Esophagus muscularis mucosa (tissue), 4 donors: Measurements from ENCODE around the gene SLC17A9.

ENCODE experiments used
- CTCF ChIP-seq, 3 experiments: fragments of 200-600 bp in 2 of 3; fragments of 450-650 bp in 1 of 3; sonication (generic) in 2 of 3; IDR thresholded peaks; one replicate each; pipeline ENCODE4 v1.5.1; 2017 to 2019; ENCODE audit warnings: antibody characterized with exemption in 3 of 3, mild to moderate bottlenecking in 2 of 3, moderate library complexity in 1 of 3
- EP300 ChIP-seq: sonication (generic); formaldehyde crosslinking; IDR thresholded peaks from one replicate; pipeline ENCODE4 v1.6.1; 2017; ENCODE audit warnings: antibody characterized with exemption
- POLR2A ChIP-seq: fragments of 450-650 bp; IDR thresholded peaks from one replicate; pipeline ENCODE4 v1.6.1; 2017; ENCODE audit warnings: antibody characterized with exemption, moderate library complexity, mild to moderate bottlenecking, low read depth
- POLR2AphosphoS5 ChIP-seq, 2 donors: sonication (generic); formaldehyde crosslinking; IDR thresholded peaks; one replicate each; pipeline ENCODE4 v1.6.1; 2017; ENCODE audit warnings: antibody characterized with exemption in 2 of 2

- peak in 1 of 3 experiments; percentile 35 for TF ChIP-seq CTCF (IDR thresholded peaks at IDR 0.05)
- no peak for TF ChIP-seq POLR2AphosphoS5 (IDR thresholded peaks at IDR 0.05)
- TF ChIP-seq POLR2A: no peak
- no peak for TF ChIP-seq EP300
Measured at GRCh38 chr20:62907384-62908317, 44.9 kb upstream of the SLC17A9 start.
